ENCODE measurements around the gene PCMTD2. TPM values are rescaled to one million over a fixed set of nuclear protein-coding genes. Genes with fewer than 3 reads are reported as not detected.
A peak's percentile ranks its signal among the peaks of the same experiment; 100 is the strongest.
"Not testable (repeated sequence)": the region's sequence is repeated elsewhere in the genome, so short reads cannot be mapped to it uniquely, and the experiment has no call there.

PCMTD2 gene
- total RNA-seq, 1 donor from 2014 or later: 82.4 TPM

DNA sequence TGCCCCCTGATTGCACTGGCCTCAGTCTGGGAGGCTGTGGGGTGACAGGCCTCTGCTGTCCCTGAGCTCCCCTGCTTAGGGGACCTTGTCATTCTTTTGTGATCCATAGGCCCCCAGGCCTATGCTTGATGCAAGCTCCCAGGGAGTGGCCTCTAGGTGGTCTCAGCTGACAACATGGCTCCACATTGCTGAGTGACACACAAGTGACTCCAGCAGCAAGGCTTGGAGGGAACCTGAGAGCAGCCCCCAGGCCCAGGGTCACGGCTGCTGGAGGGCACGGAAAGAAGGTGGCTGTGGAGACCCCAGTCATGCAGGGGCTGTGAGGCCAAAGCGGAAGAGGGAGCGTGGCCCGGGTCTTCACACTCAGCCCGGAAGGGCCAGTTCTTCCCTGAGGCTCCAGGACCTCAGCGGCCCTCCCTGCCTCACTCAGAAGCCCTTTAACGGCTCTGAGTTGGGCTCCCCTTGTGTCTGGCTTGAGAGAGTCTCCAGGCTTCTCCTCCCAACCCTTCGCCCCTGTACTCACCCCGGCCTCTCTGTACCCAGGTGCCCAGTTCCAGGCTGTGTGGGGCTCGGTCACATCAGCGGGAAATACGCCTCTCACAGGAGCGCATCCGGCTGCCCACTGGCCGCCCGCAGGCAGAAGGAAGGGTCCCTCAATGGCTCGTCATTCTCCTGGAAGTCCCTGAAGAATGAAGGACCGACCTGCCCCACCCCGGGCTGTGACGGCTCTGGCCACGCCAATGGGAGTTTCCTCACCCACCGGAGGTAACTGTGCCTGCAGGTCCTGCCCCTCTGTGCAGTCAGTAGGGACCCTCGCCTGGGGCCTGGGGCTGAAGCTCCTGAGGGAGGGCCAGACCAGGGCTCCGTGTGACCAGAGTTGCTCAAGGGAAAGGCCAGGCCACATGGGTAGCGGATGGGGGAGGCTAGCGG, 23.7 kb upstream of the PCMTD2 start:
- H3K36me3 Mint-ChIP-seq (ENCODE audit: unreplicated experiment): peaks cover 19% of the 10 kb centered on the region
- DNase-seq: peak; percentile 16
- peaks cover 2% of the 10 kb centered on the region for H3K4me1 Mint-ChIP-seq (ENCODE audit: low read depth, unreplicated experiment)
- no peak overlapping the region for H3K4me3 Mint-ChIP-seq (ENCODE audit: unreplicated experiment)
- TF ChIP-seq, protein P1, sequence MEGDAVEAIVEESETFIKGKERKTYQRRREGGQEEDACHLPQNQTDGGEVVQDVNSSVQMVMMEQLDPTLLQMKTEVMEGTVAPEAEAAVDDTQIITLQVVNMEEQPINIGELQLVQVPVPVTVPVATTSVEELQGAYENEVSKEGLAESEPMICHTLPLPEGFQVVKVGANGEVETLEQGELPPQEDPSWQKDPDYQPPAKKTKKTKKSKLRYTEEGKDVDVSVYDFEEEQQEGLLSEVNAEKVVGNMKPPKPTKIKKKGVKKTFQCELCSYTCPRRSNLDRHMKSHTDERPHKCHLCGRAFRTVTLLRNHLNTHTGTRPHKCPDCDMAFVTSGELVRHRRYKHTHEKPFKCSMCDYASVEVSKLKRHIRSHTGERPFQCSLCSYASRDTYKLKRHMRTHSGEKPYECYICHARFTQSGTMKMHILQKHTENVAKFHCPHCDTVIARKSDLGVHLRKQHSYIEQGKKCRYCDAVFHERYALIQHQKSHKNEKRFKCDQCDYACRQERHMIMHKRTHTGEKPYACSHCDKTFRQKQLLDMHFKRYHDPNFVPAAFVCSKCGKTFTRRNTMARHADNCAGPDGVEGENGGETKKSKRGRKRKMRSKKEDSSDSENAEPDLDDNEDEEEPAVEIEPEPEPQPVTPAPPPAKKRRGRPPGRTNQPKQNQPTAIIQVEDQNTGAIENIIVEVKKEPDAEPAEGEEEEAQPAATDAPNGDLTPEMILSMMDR (IDR thresholded peaks at IDR 0.05; ENCODE audit: partially characterized antibody, unreplicated experiment): no peak
- peaks cover 26% of the 10 kb centered on the region for H3K9me3 Mint-ChIP-seq (ENCODE audit: unreplicated experiment)
- H3K27ac Mint-ChIP-seq (ENCODE audit: unreplicated experiment): no peak overlapping the region
- H3K27me3 Mint-ChIP-seq (ENCODE audit: unreplicated experiment): peaks cover 27% of the 10 kb centered on the region

DNA sequence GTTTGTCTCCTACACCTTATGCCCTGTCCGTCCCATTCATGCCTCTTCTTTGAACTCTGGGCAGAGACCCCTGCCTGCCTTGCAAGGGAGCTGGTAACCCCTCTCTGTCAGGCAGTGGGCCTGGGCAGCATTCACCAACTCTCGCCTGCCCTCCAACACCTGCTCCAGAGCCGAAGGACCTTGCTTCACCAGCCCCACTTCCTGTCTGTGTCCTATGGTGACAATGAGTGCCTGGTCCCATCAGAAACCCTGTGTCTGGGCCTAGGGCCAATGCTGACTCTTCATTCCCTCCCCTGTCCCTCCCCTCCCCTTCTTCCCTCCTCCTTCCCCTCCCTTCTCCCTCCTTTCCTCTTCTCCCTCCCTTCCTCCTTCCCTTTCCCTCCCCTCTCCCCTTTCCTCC, 22.8 kb upstream of the PCMTD2 start:
- peaks cover 22% of the 10 kb centered on the region for H3K36me3 Mint-ChIP-seq (ENCODE audit: unreplicated experiment)
- TF ChIP-seq, protein P1 (IDR thresholded peaks at IDR 0.05; ENCODE audit: partially characterized antibody, unreplicated experiment): no peak
- peaks cover 2% of the 10 kb centered on the region for H3K4me1 Mint-ChIP-seq (ENCODE audit: low read depth, unreplicated experiment)
- peaks cover 26% of the 10 kb centered on the region for H3K27me3 Mint-ChIP-seq (ENCODE audit: unreplicated experiment)
- peaks cover 27% of the 10 kb centered on the region for H3K9me3 Mint-ChIP-seq (ENCODE audit: unreplicated experiment)
- no peak overlapping the region for H3K27ac Mint-ChIP-seq (ENCODE audit: unreplicated experiment)
- no peak overlapping the region for H3K4me3 Mint-ChIP-seq (ENCODE audit: unreplicated experiment)
- DNase-seq: peak; percentile 8

DNA sequence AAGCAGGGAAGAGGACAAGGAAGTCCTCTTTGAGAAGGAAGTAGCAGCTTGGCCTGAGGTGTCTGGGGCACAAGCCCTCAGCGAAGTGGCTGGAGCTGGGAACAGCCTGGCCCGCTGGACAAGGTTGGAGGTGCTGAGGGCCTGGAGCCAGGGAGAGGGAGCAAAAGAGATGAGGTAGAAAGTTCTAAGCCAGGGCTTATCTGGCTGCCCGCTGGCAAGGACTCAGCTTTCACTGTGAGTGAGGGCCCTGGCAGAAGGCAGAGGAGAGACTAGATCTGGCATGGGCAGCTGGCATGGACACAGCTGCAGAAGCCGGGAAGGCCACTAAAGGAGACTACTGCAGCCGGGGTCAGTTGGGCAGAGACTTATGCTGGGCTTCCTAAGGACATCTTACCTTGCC, 21.8 kb upstream of the PCMTD2 start:
- H3K36me3 Mint-ChIP-seq (ENCODE audit: unreplicated experiment): peaks cover 22% of the 10 kb centered on the region
- H3K4me3 Mint-ChIP-seq (ENCODE audit: unreplicated experiment): peak overlapping the region; percentile 7
- peaks cover 2% of the 10 kb centered on the region for H3K4me1 Mint-ChIP-seq (ENCODE audit: low read depth, unreplicated experiment)
- peak; percentile 4 for DNase-seq
- H3K27ac Mint-ChIP-seq (ENCODE audit: unreplicated experiment): no peak overlapping the region
- peaks cover 28% of the 10 kb centered on the region for H3K9me3 Mint-ChIP-seq (ENCODE audit: unreplicated experiment)
- peaks cover 26% of the 10 kb centered on the region for H3K27me3 Mint-ChIP-seq (ENCODE audit: unreplicated experiment)
- TF ChIP-seq, protein P1 (IDR thresholded peaks at IDR 0.05; ENCODE audit: partially characterized antibody, unreplicated experiment): no peak

DNA sequence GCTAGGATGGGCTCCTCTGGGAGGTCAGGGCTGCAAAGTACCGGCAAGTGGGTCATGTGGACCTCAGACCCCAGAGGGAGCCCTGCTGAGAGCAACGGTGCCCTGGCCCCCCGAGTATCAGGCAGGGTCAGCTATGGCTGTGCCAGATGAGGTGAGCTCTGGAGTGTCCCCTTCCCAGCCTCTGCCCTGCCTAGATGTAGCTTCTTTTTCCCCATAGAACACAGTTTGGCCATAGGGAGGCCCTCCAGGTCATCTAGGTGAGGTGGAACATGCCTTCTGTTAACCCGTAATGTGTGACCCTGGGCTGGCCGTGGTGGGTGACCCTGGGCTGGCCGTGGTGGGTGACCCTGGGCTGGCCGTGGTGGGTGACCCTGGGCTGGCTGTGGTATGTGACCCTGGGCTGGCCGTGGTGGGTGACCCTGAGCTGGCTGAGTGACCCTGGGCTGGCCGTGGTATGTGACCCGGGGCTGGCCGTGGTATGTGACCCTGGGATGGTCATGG, 21.2 kb upstream of the PCMTD2 start:
- TF ChIP-seq, protein P1 (IDR thresholded peaks at IDR 0.05; ENCODE audit: partially characterized antibody, unreplicated experiment): no peak
- Mint-ChIP-seq H3K27me3 (ENCODE audit: unreplicated experiment) (peaks cover 26% of the 10 kb centered on the region), H3K4me1 (ENCODE audit: low read depth, unreplicated experiment) (peaks cover 2% of the 10 kb centered on the region)

DNA sequence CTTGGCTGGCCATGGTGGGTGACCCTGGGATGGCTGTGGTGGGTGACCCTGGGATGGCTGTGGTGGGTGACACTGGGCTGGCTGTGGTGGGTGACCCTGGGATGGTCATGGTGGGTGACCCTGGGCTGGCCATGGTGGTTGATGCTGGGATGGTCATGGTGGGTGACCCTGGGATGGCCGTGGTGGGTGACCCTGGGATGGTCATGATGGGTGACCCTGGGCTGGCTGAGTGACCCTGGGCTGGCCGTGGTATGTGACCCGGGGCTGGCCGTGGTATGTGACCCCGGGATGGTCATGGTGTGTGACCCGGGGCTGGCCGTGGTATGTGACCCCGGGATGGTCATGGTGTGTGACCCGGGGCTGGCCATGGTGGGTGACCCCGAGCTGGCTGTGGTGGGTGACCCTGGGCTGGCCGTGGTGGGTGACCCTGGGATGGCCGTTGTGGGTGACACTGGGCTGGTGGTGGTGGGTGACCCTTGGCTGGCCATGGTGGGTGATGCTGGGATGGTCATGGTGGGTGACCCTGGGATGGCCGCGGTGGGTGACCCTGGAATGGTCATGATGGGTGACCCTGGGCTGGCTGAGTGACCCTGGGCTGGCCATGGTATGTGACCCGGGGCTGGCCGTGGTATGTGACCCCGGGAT, 20.5 kb upstream of the PCMTD2 start:
- not testable (repeated sequence) for H3K4me3 Mint-ChIP-seq (ENCODE audit: unreplicated experiment); H3K27ac Mint-ChIP-seq (ENCODE audit: unreplicated experiment); H3K4me1 Mint-ChIP-seq (ENCODE audit: low read depth, unreplicated experiment)
- DNase-seq: peak; percentile 7
- Mint-ChIP-seq H3K27me3 (ENCODE audit: unreplicated experiment) (peaks cover 22% of the 10 kb centered on the region), H3K36me3 (ENCODE audit: unreplicated experiment) (peaks cover 22% of the 10 kb centered on the region), H3K9me3 (ENCODE audit: unreplicated experiment) (peaks cover 24% of the 10 kb centered on the region)

More for the DNA sequence above, 21.2 kb upstream of the PCMTD2 start:
- Mint-ChIP-seq H3K36me3 (ENCODE audit: unreplicated experiment) (peaks cover 22% of the 10 kb centered on the region), H3K4me3 (ENCODE audit: unreplicated experiment) (no peak overlapping the region), H3K27ac (ENCODE audit: unreplicated experiment) (no peak overlapping the region), H3K9me3 (ENCODE audit: unreplicated experiment) (peaks cover 26% of the 10 kb centered on the region)
- peak; percentile 7 for DNase-seq

Data from glutamatergic neuron (in vitro differentiated cells).